Calu3 (cell line): ENCODE data around the gene MFN2. TPM values are rescaled to one million over a fixed set of nuclear protein-coding genes. Genes with fewer than 3 reads are reported as not detected.
A peak's percentile ranks its signal among the peaks of the same experiment; 100 is the strongest.

Experiments
- BruUV-seq: library from RNA; stranded (reverse); fragments of 400-500 nt; replicated peaks from 2 replicates; lab custom pipeline; 2021; lab: Mats Ljungman, UMichigan
- CTCF ChIA-PET: fragments of 300-600 bp; sonication (Branson Sonifier 250); formaldehyde crosslinking; loops from one replicate; lab custom pipeline; 2022; ENCODE audit warnings: antibody characterized with exemption; lab: Charles Lee
- DNase-seq: peaks from one replicate; pipeline ENCODE4 v3.0.0; 2022
- H3K27ac Mint-ChIP-seq: one replicate; pipeline ENCODE4 v1.8.0; 2022; ENCODE audit warnings: mixed read lengths; ENCODE audit not compliant: unreplicated experiment
- H3K27me3 Mint-ChIP-seq: one replicate; pipeline ENCODE4 v1.8.0; 2022; ENCODE audit warnings: mixed read lengths; ENCODE audit not compliant: unreplicated experiment
- H3K36me3 Mint-ChIP-seq: one replicate; pipeline ENCODE4 v1.8.0; 2022; ENCODE audit warnings: mild to moderate bottlenecking, moderate library complexity, mixed read lengths; ENCODE audit not compliant: insufficient read depth, unreplicated experiment
- H3K4me1 Mint-ChIP-seq: one replicate; pipeline ENCODE4 v1.8.0; 2022; ENCODE audit warnings: mild to moderate bottlenecking, low read depth, mixed read lengths; ENCODE audit not compliant: unreplicated experiment
- H3K4me3 Mint-ChIP-seq: one replicate; pipeline ENCODE4 v1.8.0; 2022; ENCODE audit warnings: mild to moderate bottlenecking, low read depth, moderate library complexity, mixed read lengths; ENCODE audit not compliant: unreplicated experiment
- H3K9me3 Mint-ChIP-seq: one replicate; pipeline ENCODE4 v1.8.0; 2022; ENCODE audit warnings: low read depth, mixed read lengths; ENCODE audit not compliant: unreplicated experiment
- intact Hi-C: fragments of 100-400 bp; cut with micrococcal nuclease; formaldehyde crosslinking; loops from one replicate; pipeline ENCODE4 v1.10.0; 2022; ENCODE audit not compliant: unreplicated experiment
- total RNA-seq: library from RNA; stranded (reverse); gene quantifications from 2 replicates; pipeline ENCODE4 v1.2.3, GENCODE V29; 2022
- TF ChIP-seq, protein P1 (sequence below): fragments of 200-600 bp; IDR thresholded peaks from one replicate; pipeline ENCODE4 v1.8.0; 2022; ENCODE audit warnings: antibody characterized with exemption; ENCODE audit not compliant: unreplicated experiment

Gene MFN2
- total RNA-seq, 1 experiment from 2014 or later = 61.8 TPM

GRCh38 chr1:11967028-11967547, 13.2 kb upstream of the MFN2 start:
- H3K27ac Mint-ChIP-seq = no peak overlapping the region
- peak; percentile 46 for DNase-seq
- no peak overlapping the region for H3K4me3 Mint-ChIP-seq
- BruUV-seq = no TSS peak
- H3K36me3 Mint-ChIP-seq = peaks cover 13% of the 10 kb centered on the region
- no peaks in the 10 kb centered on the region for H3K27me3 Mint-ChIP-seq
- intact Hi-C loops = loop anchor here (1.0 to 2.0 kb wide), 2 partner anchors 58 to 129 kb away; no protein-coding TSS in a partner anchor
- CTCF ChIA-PET = interaction anchor here (1.0 to 2.0 kb wide), 6 partner anchors 13 to 128 kb away, joined by 4 to 9 read pairs (median 6); partner anchors contain the start of gene MFN2
- TF ChIP-seq, protein P1, sequence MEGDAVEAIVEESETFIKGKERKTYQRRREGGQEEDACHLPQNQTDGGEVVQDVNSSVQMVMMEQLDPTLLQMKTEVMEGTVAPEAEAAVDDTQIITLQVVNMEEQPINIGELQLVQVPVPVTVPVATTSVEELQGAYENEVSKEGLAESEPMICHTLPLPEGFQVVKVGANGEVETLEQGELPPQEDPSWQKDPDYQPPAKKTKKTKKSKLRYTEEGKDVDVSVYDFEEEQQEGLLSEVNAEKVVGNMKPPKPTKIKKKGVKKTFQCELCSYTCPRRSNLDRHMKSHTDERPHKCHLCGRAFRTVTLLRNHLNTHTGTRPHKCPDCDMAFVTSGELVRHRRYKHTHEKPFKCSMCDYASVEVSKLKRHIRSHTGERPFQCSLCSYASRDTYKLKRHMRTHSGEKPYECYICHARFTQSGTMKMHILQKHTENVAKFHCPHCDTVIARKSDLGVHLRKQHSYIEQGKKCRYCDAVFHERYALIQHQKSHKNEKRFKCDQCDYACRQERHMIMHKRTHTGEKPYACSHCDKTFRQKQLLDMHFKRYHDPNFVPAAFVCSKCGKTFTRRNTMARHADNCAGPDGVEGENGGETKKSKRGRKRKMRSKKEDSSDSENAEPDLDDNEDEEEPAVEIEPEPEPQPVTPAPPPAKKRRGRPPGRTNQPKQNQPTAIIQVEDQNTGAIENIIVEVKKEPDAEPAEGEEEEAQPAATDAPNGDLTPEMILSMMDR = peak; percentile 49
- H3K9me3 Mint-ChIP-seq = no peaks in the 10 kb centered on the region
- H3K4me1 Mint-ChIP-seq = no peaks in the 10 kb centered on the region

DNA sequence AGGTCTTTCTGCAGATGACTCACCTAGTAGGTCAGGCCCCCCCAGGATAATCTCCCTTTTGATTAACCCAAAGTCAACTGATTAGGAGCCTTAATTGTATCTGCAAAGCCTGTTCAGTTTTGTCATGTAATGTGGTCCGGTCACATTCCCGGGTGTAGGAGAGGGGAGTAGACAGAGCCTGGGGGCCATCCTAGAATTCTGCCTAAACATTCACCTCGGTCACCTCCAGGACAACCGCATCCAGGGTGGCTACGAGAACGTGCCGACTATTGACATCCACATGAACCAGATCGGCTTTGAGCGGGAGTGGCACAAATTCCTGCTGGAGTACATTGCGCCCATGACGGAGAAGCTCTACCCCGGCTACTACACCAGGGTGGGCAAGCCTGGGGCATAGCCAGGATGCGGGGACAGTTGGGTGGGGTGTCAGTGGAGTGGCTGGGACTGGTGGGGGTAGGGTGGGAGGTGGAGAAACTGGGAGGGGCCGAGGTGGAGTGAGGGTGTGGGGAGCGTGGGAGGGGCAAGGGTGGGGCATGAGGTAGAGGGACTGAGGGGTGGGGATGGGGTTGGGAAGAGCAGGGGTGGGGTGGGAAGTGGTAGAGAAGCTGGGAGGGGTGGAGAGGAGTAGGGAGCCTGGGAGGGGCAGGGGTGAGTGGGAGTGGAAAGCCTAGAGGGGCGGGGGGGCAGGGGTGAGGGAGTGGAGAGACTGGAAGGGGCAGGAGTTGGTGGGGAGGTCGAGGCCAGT, 9.6 kb upstream of the MFN2 start:
- H3K27ac Mint-ChIP-seq = no peak overlapping the region
- no peak overlapping the region for H3K4me3 Mint-ChIP-seq
- H3K27me3 Mint-ChIP-seq = no peaks in the 10 kb centered on the region
- H3K4me1 Mint-ChIP-seq = no peaks in the 10 kb centered on the region
- CTCF ChIA-PET = interaction anchor here (0.7 kb wide), 1 partner anchor 358 kb away, joined by 3 read pairs; no protein-coding TSS in a partner anchor
- peaks cover 26% of the 10 kb centered on the region for H3K36me3 Mint-ChIP-seq
- DNase-seq = no peak
- H3K9me3 Mint-ChIP-seq = no peaks in the 10 kb centered on the region
- BruUV-seq = no TSS peak
- TF ChIP-seq, protein P1 = no peak
- intact Hi-C loops = no loop called here

- Mint-ChIP-seq H3K36me3 (peaks cover 45% of the 10 kb centered on the region), H3K27ac (no peak overlapping the region), H3K4me3 (no peak overlapping the region), H3K4me1 (peaks cover 23% of the 10 kb centered on the region), H3K9me3 (no peaks in the 10 kb centered on the region), H3K27me3 (no peaks in the 10 kb centered on the region)
- TF ChIP-seq, protein P1 = no peak
- CTCF ChIA-PET = interaction anchor here (0.6 kb wide), 1 partner anchor 160 kb away, joined by 4 read pairs; no protein-coding TSS in a partner anchor
- intact Hi-C loops = no loop called here
- DNase-seq = no peak
- no TSS peak for BruUV-seq
These were observed 2.6 kb upstream of the MFN2 start for GRCh38 chr1:11977625-11978024.

GRCh38 chr1:11978301-11978700, 1.9 kb upstream of the MFN2 start:
- no peak for DNase-seq
- TF ChIP-seq, protein P1 = no peak
- Mint-ChIP-seq H3K4me1 (peaks cover 24% of the 10 kb centered on the region), H3K4me3 (no peak overlapping the region), H3K9me3 (no peaks in the 10 kb centered on the region), H3K36me3 (peaks cover 42% of the 10 kb centered on the region), H3K27ac (no peak overlapping the region), H3K27me3 (no peaks in the 10 kb centered on the region)
- intact Hi-C loops = no loop called here
- CTCF ChIA-PET = interaction anchor here (0.6 kb wide), 1 partner anchor 161 kb away, joined by 4 read pairs; no protein-coding TSS in a partner anchor
- no TSS peak for BruUV-seq
